ENCODE results near the gene KASH5.
"Not testable (repeated sequence)": the region's sequence is repeated elsewhere in the genome, so short reads cannot be mapped to it uniquely, and the experiment has no call there.

Gene KASH5

DNA sequence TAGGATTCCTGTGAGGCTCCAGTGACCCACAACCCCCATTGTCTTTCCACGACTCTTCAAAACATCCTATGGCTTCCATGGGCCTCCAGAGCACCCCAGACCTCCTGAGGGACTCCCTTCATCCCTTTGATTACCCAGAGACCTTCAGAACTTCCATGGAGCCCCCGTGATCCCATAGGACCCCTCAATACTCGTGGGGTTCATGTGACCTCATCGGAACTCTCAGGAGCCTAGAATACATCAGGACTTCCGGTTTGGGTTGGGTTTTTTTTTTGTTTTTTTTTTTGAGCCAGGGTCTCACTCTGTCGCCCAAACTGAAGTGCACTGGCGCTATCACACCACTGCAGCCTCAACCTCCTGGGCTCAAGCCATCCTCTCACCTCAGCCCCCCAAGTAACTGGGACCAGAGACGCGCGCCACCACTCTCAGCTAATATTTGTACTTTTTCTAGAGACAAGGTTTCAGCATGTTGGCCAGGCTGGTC, 65.8 kb downstream of the KASH5 start:
- no peak for FAIRE-seq
- no peak for DNase-seq (ENCODE audit: low spot score)

DNA sequence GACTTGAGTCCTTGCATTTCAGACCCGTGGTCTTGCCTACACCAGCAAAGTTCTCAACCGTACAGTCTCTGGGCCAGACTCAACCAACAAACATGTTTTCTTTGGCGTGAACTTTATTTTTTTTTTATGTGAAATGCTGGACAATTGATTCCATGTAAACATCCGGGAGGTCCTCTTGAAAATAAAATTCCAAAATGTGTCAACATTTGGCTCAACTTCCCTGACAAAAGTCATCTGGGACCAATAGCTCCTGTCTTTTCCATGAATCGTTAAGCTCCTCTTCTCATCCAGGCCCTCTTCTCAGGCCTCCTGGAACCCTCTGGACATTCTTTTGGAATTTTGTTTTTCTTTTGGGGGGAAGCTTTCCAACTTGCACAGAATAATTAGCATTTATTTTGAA, 67.7 kb downstream of the KASH5 start:
- DNase-seq (ENCODE audit: low spot score) (no peak), FAIRE-seq (no peak)

DNA sequence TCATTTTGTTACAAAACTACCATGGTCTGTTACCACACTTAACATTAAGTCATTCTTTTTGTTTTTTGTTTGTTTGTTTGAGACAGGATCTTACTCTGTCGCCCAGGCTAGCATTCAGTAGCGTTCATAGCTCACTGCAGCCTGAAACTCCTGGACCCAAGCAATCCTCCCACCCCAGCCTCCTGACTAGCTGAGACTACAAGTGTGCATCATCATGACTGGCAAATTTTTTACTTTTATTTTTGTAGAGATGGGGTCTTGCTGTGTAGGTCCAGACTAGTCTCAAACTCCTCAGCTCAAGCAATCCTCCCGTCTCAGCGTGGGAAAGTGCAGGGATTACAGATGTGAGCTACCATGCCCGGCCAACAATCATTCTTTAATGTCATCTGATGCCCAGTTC, 68.3 kb downstream of the KASH5 start:
- FAIRE-seq (no peak), DNase-seq (ENCODE audit: low spot score) (no peak)

DNA sequence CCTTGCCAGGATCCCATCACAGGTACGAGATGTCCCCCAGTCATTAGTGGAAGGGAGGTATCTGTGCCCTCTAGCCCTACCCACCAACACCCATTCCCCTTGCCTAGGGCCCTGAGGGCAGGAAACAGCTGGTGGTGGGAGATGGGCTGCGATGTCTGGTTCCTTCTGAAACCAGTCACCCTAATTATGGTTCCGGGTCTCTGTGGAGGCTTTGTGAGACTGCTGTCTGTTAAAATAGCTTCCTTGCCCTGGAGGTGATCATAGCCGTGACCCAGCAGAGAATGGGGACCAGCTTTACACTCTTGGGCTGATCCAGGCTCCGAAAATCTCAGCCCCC, 70.5 kb downstream of the KASH5 start:
- no peak for FAIRE-seq
- DNase-seq (ENCODE audit: low spot score) = no peak

DNA sequence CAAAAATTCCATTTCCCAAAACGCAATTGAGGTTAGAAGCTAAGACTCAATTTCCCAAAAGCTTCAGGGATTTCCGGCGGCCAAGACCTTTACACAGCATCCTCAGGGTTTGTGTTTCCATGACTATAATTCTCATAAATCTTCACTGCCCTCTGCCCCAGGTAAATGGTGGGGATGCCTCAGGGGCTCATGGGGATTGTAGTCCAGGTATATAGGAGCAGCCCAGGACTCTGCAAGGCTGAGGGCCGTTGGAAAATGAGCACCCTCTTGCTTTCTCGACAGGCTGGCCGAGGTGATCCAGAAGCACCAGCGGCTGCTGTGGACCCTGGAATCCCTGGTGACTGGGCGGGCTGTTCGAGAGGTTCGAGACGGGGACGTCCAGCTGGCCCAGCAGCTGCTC, 71.3 kb downstream of the KASH5 start:
- DNase-seq (ENCODE audit: low spot score) = no peak
- no peak for FAIRE-seq

DNA sequence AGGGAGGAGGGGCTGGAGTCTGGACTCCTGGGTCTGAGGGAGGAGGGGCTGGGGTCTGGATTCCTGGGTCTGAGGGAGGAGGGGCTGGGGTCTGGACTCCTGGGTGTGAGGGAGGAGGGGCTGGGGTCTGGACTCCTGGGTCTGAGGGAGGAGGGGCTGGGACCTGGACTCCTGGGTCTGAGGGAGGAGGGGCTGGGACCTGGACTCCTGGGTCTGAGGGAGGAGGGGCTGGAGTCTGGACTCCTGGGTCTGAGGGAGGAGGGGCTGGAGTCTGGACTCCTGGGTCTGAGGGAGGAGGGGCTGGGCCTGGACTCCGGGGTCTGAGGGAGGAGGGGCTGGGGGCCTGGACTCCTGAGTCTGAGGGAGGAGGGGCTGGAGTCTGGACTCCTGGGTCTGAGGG, 73.1 kb downstream of the KASH5 start:
- not testable (repeated sequence) for DNase-seq (ENCODE audit: low spot score); FAIRE-seq

DNA sequence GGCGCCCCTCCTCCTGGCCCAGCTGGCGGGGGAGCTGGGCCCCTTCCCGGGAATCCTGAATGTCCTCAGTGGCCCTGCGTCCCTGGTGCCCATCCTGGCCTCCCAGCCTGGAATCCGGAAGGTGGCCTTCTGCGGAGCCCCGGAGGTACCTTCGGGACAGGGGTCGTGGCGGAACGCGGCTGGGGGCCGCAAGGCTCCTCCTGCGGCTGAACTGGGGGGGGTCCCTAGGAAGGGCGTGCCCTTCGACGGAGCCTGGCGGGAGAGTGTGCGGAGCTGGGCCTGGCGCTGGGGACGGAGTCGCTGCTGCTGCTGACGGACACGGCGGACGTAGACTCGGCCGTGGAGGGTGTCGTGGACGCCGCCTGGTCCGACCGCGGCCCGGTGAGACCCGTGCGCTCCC, 73.6 kb downstream of the KASH5 start:
- no peak for FAIRE-seq
- DNase-seq (ENCODE audit: low spot score) = no peak

DNA sequence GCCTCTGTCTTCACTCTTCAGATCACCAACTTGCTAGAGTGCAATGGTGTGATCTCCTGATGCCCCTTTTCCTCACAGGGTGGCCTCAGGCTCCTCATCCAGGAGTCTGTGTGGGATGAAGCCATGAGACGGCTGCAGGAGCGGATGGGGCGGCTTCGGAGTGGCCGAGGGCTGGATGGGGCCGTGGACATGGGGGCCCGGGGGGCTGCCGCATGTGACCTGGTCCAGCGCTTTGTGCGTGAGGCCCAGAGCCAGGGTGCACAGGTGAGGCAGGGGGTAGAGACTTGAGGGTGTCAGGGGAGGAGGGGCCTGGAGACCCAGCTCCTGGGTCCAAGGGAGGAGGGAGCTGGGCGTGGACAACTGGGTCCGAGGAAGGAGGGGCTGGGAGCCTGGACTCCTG, 74.4 kb downstream of the KASH5 start:
- FAIRE-seq (no peak), DNase-seq (ENCODE audit: low spot score) (no peak)

DNA sequence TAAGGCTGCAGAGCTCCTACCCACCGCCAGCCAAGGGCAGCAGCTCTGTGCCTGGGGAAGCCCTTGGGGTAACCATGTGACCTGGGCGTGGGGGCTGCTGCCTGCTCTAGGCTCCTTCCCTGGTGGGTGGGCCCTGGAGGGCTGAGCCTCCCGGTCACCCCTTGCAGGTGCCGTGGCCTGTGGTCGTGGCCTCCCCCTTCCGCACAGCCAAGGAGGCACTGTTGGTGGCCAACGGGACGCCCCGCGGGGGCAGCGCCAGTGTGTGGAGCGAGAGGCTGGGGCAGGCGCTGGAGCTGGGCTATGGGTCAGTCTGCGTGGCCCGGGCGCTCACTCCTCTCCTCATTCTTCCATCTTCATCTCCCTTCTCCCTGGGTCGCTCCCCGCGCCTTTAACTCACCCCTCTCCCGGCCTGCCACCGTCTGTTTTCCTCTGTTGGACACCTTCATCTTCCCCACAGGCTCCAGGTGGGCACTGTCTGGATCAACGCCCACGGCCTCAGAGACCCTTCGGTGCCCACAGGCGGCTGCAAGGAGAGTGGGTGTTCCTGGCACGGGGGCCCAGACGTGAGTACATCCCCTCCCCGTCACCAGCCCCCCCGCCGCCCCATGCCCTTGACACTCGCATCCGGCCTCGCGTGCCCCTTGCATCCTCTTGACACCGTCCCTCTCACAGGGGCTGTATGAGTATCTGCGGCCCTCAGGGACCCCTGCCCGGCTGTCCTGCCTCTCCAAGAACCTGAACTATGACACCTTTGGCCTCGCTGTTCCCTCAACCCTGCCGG, 76.1 kb downstream of the KASH5 start:
- no peak for FAIRE-seq
- DNase-seq (ENCODE audit: low spot score) = no peak

DNA sequence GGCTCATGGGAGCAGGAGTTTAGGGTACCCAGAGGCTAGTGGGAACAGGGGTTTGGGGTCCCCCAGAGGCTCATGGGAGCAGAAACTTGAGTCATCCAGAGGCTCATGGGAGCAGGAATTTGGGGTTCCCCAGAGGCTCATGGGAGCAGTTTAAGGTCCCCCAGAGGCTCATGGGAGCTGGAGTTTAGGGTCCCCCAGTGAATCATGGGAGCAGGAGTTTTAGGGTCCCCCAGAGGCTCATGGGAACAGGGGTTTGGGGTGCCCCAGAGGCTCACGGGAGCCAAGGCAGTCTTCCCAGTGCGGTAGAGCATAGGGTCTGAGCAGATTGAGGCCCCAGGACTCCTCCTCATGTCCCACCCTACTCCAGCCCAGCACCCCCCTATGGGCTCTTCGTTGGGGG, 77.3 kb downstream of the KASH5 start:
- DNase-seq (ENCODE audit: low spot score) = no peak
- FAIRE-seq = no peak

Measured in urothelium cell line (cell line).